AG04449 (cell line): ENCODE measurements around the gene SLC14A1.

Experiments used
- CTCF ChIA-PET: fragments of 350-600 bp; formaldehyde crosslinking; extraction: SDS; loops from one replicate; lab custom pipeline; 2021; ENCODE audit warnings: antibody characterized with exemption; lab: Yijun Ruan, JAX
- POLR2A ChIA-PET: fragments of 400-600, 350-600 bp; formaldehyde crosslinking; extraction: SDS; loops from one replicate; lab custom pipeline; 2020; ENCODE audit warnings: antibody characterized with exemption, inconsistent platforms; lab: Yijun Ruan, JAX
- DNase-seq: peaks from one replicate; pipeline ENCODE4 v3.0.0-alpha.2; 2010; ENCODE audit warnings: low read depth, low spot score
- H3K4me3 ChIP-seq: 2 replicates; pipeline ENCODE4 v1.5.1; 2011; ENCODE audit warnings: low read depth, mild to moderate bottlenecking, control low read depth, low read length
- CTCF ChIP-seq: IDR thresholded peaks from one replicate; pipeline ENCODE4 v1.5.1; 2011; ENCODE audit warnings: mild to moderate bottlenecking, moderate library complexity, low read length, control low read depth, inconsistent platforms; ENCODE audit not compliant: insufficient read depth; ENCODE audit errors: missing control alignments

SLC14A1 gene

DNA sequence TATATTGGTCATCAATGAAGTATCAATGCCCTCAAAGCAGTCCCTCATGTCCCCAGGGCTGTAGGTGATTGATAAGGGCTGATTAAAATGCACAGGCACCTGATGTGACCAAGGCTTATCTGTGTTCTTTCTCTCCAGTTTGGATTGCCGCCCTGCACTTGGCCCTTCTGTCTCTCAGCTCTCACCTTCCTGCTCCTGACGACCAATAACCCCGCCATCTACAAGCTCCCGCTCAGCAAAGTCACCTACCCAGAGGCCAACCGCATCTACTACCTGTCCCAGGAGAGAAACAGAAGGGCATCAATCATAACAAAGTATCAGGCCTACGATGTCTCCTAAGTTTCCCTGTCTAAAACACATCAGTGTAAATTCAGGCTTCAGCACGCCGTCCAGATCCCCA lies 41.8 kb upstream of the SLC14A1 start:
- no peak for DNase-seq
- no peak for TF ChIP-seq CTCF
- H3K4me3 ChIP-seq = no peak overlapping the region
- ChIA-PET POLR2A (no interaction called here), CTCF (interaction anchor here (1.0 to 4.5 kb wide), 6 partner anchors 10 to 292 kb away, joined by 4 to 42 read pairs (median 6); no protein-coding TSS in a partner anchor)

DNA sequence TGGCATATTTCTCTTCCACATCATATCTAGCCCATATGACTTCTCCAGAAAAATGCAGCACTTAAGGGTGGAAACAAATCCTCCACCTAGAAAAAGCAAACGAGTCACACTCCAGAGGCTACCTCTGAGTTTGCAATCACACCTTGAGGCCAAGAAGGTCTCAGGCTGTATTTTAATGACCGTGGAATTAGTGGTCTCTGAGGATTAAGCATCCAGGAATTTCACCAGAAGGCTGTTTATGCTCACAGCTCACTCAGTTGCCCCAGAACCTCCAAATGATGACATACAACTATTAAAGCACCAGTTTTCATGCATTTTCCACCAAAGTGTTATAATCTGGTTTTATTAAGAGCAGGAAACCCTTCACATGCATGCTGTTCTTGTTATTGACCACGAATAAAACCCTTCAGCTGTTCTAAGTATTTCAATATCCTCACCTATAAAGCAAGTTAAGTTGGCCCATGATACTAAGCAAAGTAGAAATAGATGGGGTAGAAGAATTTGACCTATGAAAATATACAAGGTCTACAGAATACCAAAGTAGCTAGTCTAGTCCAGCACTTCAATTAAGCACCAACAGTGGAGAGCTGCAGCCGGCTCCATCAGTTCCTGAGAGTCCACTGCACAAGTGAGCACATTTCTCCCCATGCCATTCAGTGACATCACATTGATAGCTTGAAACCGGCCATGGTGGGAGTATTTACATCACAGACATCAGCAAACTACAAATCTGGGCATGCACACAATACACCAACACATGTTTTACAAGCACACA lies 39.5 kb upstream of the SLC14A1 start:
- no peak overlapping the region for H3K4me3 ChIP-seq
- no peak for DNase-seq
- TF ChIP-seq CTCF = no peak
- CTCF ChIA-PET = interaction anchor here (0.7 to 4.5 kb wide), 9 partner anchors 15 to 389 kb away, joined by 3 to 42 read pairs (median 4); no protein-coding TSS in a partner anchor
- POLR2A ChIA-PET = interaction anchor here (0.5 to 0.7 kb wide), 2 partner anchors 90 to 397 kb away, joined by 3 read pairs; no protein-coding TSS in a partner anchor

DNA sequence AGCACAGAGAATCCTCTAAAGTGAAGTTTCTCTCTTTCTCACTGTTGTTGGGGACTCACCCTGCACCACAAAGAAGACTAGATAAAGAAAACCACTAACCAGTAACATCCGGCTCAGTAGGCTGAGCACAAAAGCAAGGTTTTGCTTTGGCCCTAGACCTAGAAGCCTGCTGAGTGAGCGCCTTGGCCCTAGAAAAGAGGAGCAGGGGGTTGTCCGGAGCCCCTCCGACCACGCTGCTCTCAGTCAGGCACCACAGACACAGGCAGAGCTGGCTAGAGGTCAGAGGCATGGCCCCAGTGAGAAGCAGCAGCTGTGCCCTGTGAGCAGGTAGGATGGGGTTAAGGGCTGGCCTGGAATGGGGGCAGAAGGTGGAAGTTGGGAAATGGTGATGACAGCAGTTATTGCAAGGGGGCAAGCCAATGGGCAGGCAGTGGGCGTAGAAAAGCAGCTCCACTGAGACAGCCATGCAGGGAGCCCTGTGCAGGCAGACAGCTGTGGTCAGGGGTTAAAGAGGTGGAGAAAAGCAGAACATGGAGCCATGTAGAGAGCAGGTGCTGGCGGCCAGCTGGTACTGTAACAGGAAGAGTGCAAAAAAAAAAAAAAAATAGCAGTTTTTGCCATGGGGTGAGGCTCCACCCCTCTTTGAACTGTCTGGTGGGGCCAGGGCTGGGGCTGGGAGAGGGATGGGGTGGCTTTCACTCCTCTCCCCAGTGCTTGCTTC lies 36.9 kb upstream of the SLC14A1 start:
- no peak for TF ChIP-seq CTCF
- DNase-seq = no peak
- ChIA-PET CTCF (interaction anchor here (0.9 to 11.0 kb wide), 11 partner anchors 12 to 193 kb away, joined by 3 to 226 read pairs (median 4); no protein-coding TSS in a partner anchor), POLR2A (no interaction called here)
- no peak overlapping the region for H3K4me3 ChIP-seq

- CTCF ChIA-PET = interaction anchor here (0.9 to 11.0 kb wide), 17 partner anchors 9 to 214 kb away, joined by 3 to 226 read pairs (median 4); no protein-coding TSS in a partner anchor
- DNase-seq = no peak
- POLR2A ChIA-PET = interaction anchor here (0.8 kb wide), 1 partner anchor 21 kb away, joined by 3 read pairs; no protein-coding TSS in a partner anchor
- H3K4me3 ChIP-seq = no peak overlapping the region
- TF ChIP-seq CTCF = no peak
Measured at GRCh38 chr18:45687621-45688020, 36.4 kb upstream of the SLC14A1 start.

DNA sequence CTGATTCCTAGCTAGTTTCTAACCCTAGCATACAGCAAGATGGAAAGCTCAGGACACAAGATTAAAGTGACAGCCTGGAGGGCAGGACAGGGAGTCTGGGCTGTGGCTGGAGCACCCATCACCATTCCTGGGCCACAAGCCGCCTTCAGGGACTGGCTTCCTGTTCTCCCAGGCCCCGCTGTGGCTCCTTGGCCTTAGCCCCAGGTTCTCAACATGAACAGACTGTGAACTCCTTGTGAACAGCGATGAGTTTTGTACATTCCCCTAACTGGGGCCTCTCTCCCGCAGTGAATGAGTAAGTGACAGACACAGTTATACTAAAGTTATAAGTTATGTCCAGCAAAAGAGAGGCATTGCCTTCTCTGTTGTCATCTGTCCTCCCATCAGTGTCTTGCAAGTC lies 35.9 kb upstream of the SLC14A1 start:
- no peak overlapping the region for H3K4me3 ChIP-seq
- no peak for DNase-seq
- ChIA-PET CTCF (interaction anchor here (0.9 to 11.0 kb wide), 16 partner anchors 9 to 213 kb away, joined by 3 to 226 read pairs (median 4); no protein-coding TSS in a partner anchor), POLR2A (interaction anchor here (0.8 kb wide), 1 partner anchor 22 kb away, joined by 3 read pairs; no protein-coding TSS in a partner anchor)
- TF ChIP-seq CTCF = no peak
